K562 (cell line): ENCODE data around the gene LDLRAD3. TPM values are rescaled to one million over a fixed set of nuclear protein-coding genes. Genes with fewer than 3 reads are reported as not detected.

Source experiments
- ATAC-seq: fragments of 200-7000 bp; cut with Tn5 transposase; 3 replicates; pipeline ENCODE4 v1.9.1; 2020; ENCODE audit warnings: moderate library complexity
- BruUV-seq: library from RNA; stranded (reverse); fragments of 400-500 nt; replicated peaks from 2 replicates; lab custom pipeline; 2021; lab: Mats Ljungman, UMichigan
- CTCF ChIA-PET: fragments of 300-600 bp; formaldehyde crosslinking; extraction: SDS; loops from one replicate; lab custom pipeline; 2021; ENCODE audit warnings: low intra/inter-chr PET ratio; lab: Yijun Ruan, JAX
- POLR2A ChIA-PET: fragments of 300-600, 350-650 bp; sonication (Branson Sonifier 250); formaldehyde crosslinking; extraction: SDS; loops from one replicate; lab custom pipeline; 2021; ENCODE audit warnings: antibody characterized with exemption, inconsistent platforms; lab: Yijun Ruan, JAX
- DNase-seq, 4 experiments: peaks; one replicate each; pipeline versions ENCODE4 v3.0.0 to v3.0.0-alpha.2; 2011 to 2018; ENCODE audit warnings: low spot score in 3 of 4, mixed read lengths in 3 of 4; ENCODE audit errors: extremely low read depth in 1 of 4
- FAIRE-seq: peaks from 2 replicates; lab custom pipeline; 2011; peaks lifted over from hg19 to GRCh38; lab: Jason Lieb, UNC
- H2AFZ ChIP-seq: 2 replicates; pipeline ENCODE4 v1.6.0; 2011; ENCODE audit warnings: low read depth, low read length, control low read depth, inconsistent platforms
- H3K27ac ChIP-seq: fragments of 200-600 bp; 3 replicates; pipeline ENCODE4 v1.8.0; 2011; ENCODE audit warnings: low read depth, mild to moderate bottlenecking, control low read depth, inconsistent platforms, low read length, moderate library complexity, mixed read lengths; ENCODE audit errors: extremely low read depth
- H3K27me3 ChIP-seq, 2 experiments: fragments of 300-600 bp in 1 of 2; 2 replicates in 1 of 2; 3 replicates in 1 of 2; pipeline versions ENCODE4 v1.6.0 to v1.8.0; 2011; ENCODE audit warnings: inconsistent platforms in 2 of 2, low read length in 2 of 2, mild to moderate bottlenecking in 1 of 2, mixed read lengths in 1 of 2, moderate library complexity in 1 of 2; ENCODE audit not compliant: control insufficient read depth in 2 of 2, insufficient read depth in 2 of 2
- H3K36me3 ChIP-seq: fragments of 300-600 bp; 3 replicates; pipeline ENCODE4 v1.8.0; 2011; ENCODE audit warnings: mild to moderate bottlenecking, low read length, inconsistent platforms; ENCODE audit not compliant: control insufficient read depth, insufficient read depth
- H3K4me1 ChIP-seq, 2 experiments: fragments of 200-600 bp in 1 of 2; replicated peaks in 1 of 2; 2 replicates in 1 of 2; 3 replicates in 1 of 2; pipeline versions ENCODE4 v1.5.1 to v1.8.0; 2011; ENCODE audit warnings: inconsistent platforms in 2 of 2, low read length in 2 of 2, mild to moderate bottlenecking in 1 of 2, mixed read lengths in 1 of 2, moderate library complexity in 1 of 2; ENCODE audit not compliant: control insufficient read depth in 2 of 2, insufficient read depth in 2 of 2
- H3K4me2 ChIP-seq: 2 replicates; pipeline ENCODE4 v1.6.1; 2011; ENCODE audit warnings: low read length, control low read depth, inconsistent platforms, mixed read lengths; ENCODE audit not compliant: insufficient read depth
- H3K4me3 ChIP-seq: fragments of 200-600 bp; sonication (generic), shearing (Covaris generic); 2 replicates; pipeline ENCODE4 v1.5.1; 2016; ENCODE audit warnings: control low read depth, inconsistent platforms
- H3K79me2 ChIP-seq: fragments of 200-600 bp; 3 replicates; pipeline ENCODE4 v1.8.0; 2011; ENCODE audit warnings: low read length, inconsistent platforms; ENCODE audit not compliant: control insufficient read depth, insufficient read depth
- H3K9ac ChIP-seq, 2 experiments: 2 replicates each; pipeline versions ENCODE4 v1.6.0 to v1.6.1; 2011; ENCODE audit warnings: low read depth in 2 of 2, low read length in 2 of 2, control low read depth in 1 of 2, inconsistent platforms in 1 of 2, mild to moderate bottlenecking in 1 of 2, mixed read lengths in 1 of 2; ENCODE audit not compliant: insufficient read depth in 1 of 2
- H3K9me1 ChIP-seq: one replicate; pipeline ENCODE4 v1.6.0; 2011; ENCODE audit warnings: inconsistent platforms, mild to moderate bottlenecking, low read length, moderate library complexity; ENCODE audit not compliant: control insufficient read depth, insufficient read depth
- H3K9me3 ChIP-seq: replicated peaks from 2 replicates; pipeline ENCODE4 v1.5.1; 2011; ENCODE audit warnings: low read depth, low read length, inconsistent platforms; ENCODE audit not compliant: control insufficient read depth, insufficient read depth
- H4K20me1 ChIP-seq: replicated peaks from 2 replicates; pipeline ENCODE4 v1.6.1; 2011; ENCODE audit warnings: low read length, inconsistent platforms, mixed read lengths; ENCODE audit not compliant: control insufficient read depth, insufficient read depth
- FOXJ2 ChIP-seq: fragments of 200-800 bp; sonication (Bioruptor generic); IDR thresholded peaks from 2 replicates; pipeline ENCODE4 v1.6.1; 2016; ENCODE audit warnings: missing genetic modification characterization, missing compliant biosample characterization
- MCM3 ChIP-seq: fragments of 450-650 bp; IDR thresholded peaks from 2 replicates; pipeline ENCODE4 v1.6.1; 2016
- POLR2B ChIP-seq: fragments of 450-650 bp; IDR thresholded peaks from 2 replicates; pipeline ENCODE4 v1.6.1; 2018; ENCODE audit warnings: low read depth; ENCODE audit not compliant: partially characterized antibody
- ZNF3 ChIP-seq: fragments of 250-450 bp; sonication (Bioruptor Pico); IDR thresholded peaks from 2 replicates; pipeline ENCODE4 v1.5.0; 2021; ENCODE audit warnings: mild to moderate bottlenecking, moderate library complexity
- ZSCAN32 ChIP-seq: fragments of 450-650 bp; formaldehyde crosslinking; IDR thresholded peaks from 2 replicates; pipeline ENCODE4 v1.4.0; 2020; ENCODE audit warnings: mild to moderate bottlenecking, moderate library complexity
- whole genome bisulfite sequencing: fragments of 100-300 bp; shearing (Covaris generic); methylation state at CpG from one replicate; pipeline ENCODE4 v1.1.6; 2016; ENCODE audit warnings: low coverage, mixed read lengths; ENCODE audit not compliant: insufficient coverage; ENCODE audit errors: missing lambda C conversion rate; 5-methylcytosine and 5-hydroxymethylcytosine counted together
- in situ Hi-C: fragments of 300-500 bp; cut with MboI; formaldehyde crosslinking; loops from 4 replicates; pipeline ENCODE4 v1.15.0; 2018; ENCODE audit warnings: inconsistent platforms, mixed read lengths
- intact Hi-C: fragments of 100-400 bp; cut with micrococcal nuclease; formaldehyde crosslinking; loops from 2 replicates; pipeline ENCODE4 v1.14.2; 2022
- polyA plus RNA-seq, 8 experiments: library from polyadenylated mRNA; depleted of rRNA in 4 of 8; stranded (reverse) in 5 of 8; unstranded in 3 of 8; fragments of >200 nt; fragmentation: Nextera tagmentation in 2 of 8; fragmentation: Illumina TruSeq in 1 of 8; extraction: Ambion mirVana in 2 of 8; extraction: Trizol in 1 of 8; gene quantifications; 2 replicates each; pipeline versions ENCODE4 v1.2.1 to v1.2.3, GENCODE V29; 2011 to 2014; ENCODE audit warnings: inconsistent platforms in 1 of 8, missing spikeins in 1 of 8
- total RNA-seq, 7 experiments: library from RNA; depleted of rRNA in 6 of 7; stranded (reverse); fragments of >200 nt in 6 of 7; fragmentation: Illumina TruSeq in 2 of 7; extraction: Trizol in 2 of 7; gene quantifications; 2 replicates each; pipeline versions ENCODE4 v1.2.1 to v1.2.3, GENCODE V29; 2011 to 2021; ENCODE audit warnings: low replicate concordance in 1 of 7
- TF ChIP-seq, protein P1 (sequence below): sonication (generic); formaldehyde crosslinking; IDR thresholded peaks from 2 replicates; pipeline ENCODE4 v1.8.0; 2023; ENCODE audit warnings: mild to moderate bottlenecking, missing genetic modification reagents
- TF ChIP-seq, protein P2 (sequence below): fragments of 450-650 bp; formaldehyde crosslinking; IDR thresholded peaks from 2 replicates; pipeline ENCODE4 v1.4.0; 2020; ENCODE audit warnings: mild to moderate bottlenecking, moderate library complexity
- TF ChIP-seq, protein P3 (sequence below): fragments of 450-650 bp; IDR thresholded peaks from 2 replicates; pipeline ENCODE4 v1.6.1; 2016; ENCODE audit warnings: antibody characterized with exemption
- TF ChIP-seq, protein P4 (sequence below): sonication (generic); formaldehyde crosslinking; IDR thresholded peaks from 2 replicates; pipeline ENCODE4 v1.8.1; 2023; ENCODE audit warnings: mild to moderate bottlenecking, missing genetic modification reagents
- TF ChIP-seq, protein P5 (sequence below), 3 experiments: fragments of 200-800 bp in 1 of 3; fragments of 250-450 bp in 1 of 3; fragments of 450-650 bp in 1 of 3; sonication (Bioruptor Pico) in 1 of 3; sonication (Bioruptor generic) in 1 of 3; formaldehyde crosslinking in 1 of 3; IDR thresholded peaks; 2 replicates each; pipeline versions ENCODE4 v1.6.1 to v1.8.0; 2016 to 2022; ENCODE audit warnings: mild to moderate bottlenecking in 2 of 3, missing genetic modification characterization in 2 of 3, missing compliant biosample characterization in 1 of 3, moderate library complexity in 1 of 3

Gene LDLRAD3
- total and polyA plus RNA-seq, 9 of the 15 experiments (the other 6 are each of a cell fraction or from before 2014, with no cell fraction given): 0.73 to 7.2 (median 3.5) TPM

DNA sequence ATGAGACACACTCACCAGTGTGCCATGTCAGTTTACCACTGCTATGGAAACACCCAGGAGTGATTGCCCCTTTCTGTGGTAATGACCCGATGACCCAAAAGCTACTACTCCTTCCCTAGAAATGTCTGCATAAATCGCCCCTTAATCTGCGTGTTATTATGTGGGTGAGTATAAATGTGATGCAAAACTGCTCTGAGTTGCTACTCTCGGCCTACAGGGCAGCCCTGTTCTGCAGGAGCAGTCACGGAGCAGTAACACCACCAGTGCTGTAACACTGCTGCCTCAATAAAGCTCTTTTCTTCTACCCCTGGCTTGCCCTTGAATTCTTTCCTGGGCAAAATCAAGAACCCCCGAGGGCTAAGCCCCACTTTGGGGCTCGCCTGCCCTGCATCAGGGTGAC, 9.6 kb upstream of the LDLRAD3 start:
- no peak for FAIRE-seq
- TF ChIP-seq POLR2B: no peak
- TF ChIP-seq, protein P1, sequence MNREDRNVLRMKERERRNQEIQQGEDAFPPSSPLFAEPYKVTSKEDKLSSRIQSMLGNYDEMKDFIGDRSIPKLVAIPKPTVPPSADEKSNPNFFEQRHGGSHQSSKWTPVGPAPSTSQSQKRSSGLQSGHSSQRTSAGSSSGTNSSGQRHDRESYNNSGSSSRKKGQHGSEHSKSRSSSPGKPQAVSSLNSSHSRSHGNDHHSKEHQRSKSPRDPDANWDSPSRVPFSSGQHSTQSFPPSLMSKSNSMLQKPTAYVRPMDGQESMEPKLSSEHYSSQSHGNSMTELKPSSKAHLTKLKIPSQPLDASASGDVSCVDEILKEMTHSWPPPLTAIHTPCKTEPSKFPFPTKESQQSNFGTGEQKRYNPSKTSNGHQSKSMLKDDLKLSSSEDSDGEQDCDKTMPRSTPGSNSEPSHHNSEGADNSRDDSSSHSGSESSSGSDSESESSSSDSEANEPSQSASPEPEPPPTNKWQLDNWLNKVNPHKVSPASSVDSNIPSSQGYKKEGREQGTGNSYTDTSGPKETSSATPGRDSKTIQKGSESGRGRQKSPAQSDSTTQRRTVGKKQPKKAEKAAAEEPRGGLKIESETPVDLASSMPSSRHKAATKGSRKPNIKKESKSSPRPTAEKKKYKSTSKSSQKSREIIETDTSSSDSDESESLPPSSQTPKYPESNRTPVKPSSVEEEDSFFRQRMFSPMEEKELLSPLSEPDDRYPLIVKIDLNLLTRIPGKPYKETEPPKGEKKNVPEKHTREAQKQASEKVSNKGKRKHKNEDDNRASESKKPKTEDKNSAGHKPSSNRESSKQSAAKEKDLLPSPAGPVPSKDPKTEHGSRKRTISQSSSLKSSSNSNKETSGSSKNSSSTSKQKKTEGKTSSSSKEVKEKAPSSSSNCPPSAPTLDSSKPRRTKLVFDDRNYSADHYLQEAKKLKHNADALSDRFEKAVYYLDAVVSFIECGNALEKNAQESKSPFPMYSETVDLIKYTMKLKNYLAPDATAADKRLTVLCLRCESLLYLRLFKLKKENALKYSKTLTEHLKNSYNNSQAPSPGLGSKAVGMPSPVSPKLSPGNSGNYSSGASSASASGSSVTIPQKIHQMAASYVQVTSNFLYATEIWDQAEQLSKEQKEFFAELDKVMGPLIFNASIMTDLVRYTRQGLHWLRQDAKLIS (CRISPR knock-in tag): no peak
- no peak for TF ChIP-seq ZSCAN32 (CRISPR knock-in tag)
- TF ChIP-seq, protein P2, sequence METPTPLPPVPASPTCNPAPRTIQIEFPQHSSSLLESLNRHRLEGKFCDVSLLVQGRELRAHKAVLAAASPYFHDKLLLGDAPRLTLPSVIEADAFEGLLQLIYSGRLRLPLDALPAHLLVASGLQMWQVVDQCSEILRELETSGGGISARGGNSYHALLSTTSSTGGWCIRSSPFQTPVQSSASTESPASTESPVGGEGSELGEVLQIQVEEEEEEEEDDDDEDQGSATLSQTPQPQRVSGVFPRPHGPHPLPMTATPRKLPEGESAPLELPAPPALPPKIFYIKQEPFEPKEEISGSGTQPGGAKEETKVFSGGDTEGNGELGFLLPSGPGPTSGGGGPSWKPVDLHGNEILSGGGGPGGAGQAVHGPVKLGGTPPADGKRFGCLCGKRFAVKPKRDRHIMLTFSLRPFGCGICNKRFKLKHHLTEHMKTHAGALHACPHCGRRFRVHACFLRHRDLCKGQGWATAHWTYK (CRISPR knock-in tag): no peak
- TF ChIP-seq, protein P3, sequence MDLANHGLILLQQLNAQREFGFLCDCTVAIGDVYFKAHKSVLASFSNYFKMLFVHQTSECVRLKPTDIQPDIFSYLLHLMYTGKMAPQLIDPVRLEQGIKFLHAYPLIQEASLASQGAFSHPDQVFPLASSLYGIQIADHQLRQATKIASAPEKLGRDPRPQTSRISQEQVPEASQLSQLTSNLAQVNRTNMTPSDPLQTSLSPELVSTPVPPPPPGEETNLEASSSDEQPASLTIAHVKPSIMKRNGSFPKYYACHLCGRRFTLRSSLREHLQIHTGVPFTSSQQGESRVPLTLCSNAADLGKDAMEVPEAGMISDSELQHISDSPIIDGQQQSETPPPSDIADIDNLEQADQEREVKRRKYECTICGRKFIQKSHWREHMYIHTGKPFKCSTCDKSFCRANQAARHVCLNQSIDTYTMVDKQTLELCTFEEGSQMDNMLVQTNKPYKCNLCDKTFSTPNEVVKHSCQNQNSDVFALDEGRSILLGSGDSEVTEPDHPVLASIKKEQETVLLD: no peak
- TF ChIP-seq, protein P4, sequence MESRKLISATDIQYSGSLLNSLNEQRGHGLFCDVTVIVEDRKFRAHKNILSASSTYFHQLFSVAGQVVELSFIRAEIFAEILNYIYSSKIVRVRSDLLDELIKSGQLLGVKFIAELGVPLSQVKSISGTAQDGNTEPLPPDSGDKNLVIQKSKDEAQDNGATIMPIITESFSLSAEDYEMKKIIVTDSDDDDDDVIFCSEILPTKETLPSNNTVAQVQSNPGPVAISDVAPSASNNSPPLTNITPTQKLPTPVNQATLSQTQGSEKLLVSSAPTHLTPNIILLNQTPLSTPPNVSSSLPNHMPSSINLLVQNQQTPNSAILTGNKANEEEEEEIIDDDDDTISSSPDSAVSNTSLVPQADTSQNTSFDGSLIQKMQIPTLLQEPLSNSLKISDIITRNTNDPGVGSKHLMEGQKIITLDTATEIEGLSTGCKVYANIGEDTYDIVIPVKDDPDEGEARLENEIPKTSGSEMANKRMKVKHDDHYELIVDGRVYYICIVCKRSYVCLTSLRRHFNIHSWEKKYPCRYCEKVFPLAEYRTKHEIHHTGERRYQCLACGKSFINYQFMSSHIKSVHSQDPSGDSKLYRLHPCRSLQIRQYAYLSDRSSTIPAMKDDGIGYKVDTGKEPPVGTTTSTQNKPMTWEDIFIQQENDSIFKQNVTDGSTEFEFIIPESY (CRISPR knock-in tag): no peak
- TF ChIP-seq, protein P5, sequence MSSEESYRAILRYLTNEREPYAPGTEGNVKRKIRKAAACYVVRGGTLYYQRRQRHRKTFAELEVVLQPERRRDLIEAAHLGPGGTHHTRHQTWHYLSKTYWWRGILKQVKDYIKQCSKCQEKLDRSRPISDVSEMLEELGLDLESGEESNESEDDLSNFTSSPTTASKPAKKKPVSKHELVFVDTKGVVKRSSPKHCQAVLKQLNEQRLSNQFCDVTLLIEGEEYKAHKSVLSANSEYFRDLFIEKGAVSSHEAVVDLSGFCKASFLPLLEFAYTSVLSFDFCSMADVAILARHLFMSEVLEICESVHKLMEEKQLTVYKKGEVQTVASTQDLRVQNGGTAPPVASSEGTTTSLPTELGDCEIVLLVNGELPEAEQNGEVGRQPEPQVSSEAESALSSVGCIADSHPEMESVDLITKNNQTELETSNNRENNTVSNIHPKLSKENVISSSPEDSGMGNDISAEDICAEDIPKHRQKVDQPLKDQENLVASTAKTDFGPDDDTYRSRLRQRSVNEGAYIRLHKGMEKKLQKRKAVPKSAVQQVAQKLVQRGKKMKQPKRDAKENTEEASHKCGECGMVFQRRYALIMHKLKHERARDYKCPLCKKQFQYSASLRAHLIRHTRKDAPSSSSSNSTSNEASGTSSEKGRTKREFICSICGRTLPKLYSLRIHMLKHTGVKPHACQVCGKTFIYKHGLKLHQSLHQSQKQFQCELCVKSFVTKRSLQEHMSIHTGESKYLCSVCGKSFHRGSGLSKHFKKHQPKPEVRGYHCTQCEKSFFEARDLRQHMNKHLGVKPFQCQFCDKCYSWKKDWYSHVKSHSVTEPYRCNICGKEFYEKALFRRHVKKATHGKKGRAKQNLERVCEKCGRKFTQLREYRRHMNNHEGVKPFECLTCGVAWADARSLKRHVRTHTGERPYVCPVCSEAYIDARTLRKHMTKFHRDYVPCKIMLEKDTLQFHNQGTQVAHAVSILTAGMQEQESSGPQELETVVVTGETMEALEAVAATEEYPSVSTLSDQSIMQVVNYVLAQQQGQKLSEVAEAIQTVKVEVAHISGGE (CRISPR knock-in tag; IDR thresholded peaks at IDR 0.05): no peak
- TF ChIP-seq MCM3: no peak
- no peak for TF ChIP-seq ZNF3 (CRISPR knock-in tag)
- TF ChIP-seq FOXJ2: no peak

More for the DNA sequence above, 9.6 kb upstream of the LDLRAD3 start:
- POLR2A ChIA-PET: interaction anchor here (0.6 kb wide), 1 partner anchor 45 kb away, joined by 3 read pairs; no protein-coding TSS in a partner anchor
- no TSS peak for BruUV-seq
- CTCF ChIA-PET: no interaction called here
- Histone ChIP-seq H3K36me3 (no peaks in the 10 kb centered on the region), H3K27ac (no peak overlapping the region), H3K4me2 (no peak overlapping the region), H3K4me1 (no peaks in the 10 kb centered on the region), H3K9me3 (no peaks in the 10 kb centered on the region), H4K20me1 (no peaks in the 10 kb centered on the region), H3K9ac (no peak overlapping the region), H2AFZ (no peak overlapping the region), H3K27me3 (peaks cover 17 to 32% of the 10 kb centered on the region in 2 experiments), H3K79me2 (no peaks in the 10 kb centered on the region), H3K4me3 (no peak overlapping the region), H3K9me1 (no peaks in the 10 kb centered on the region)
- 0% methylated on average over 7 of the region's 7 CpGs for WGBS
- DNase-seq: no peak
- intact Hi-C loops: no loop called here
- ATAC-seq: no peak
- in situ Hi-C loops: no loop called here
